Choroid plexus epithelial cell (primary cell): ENCODE results near the gene COPA.
"Not testable (repeated sequence)": the region's sequence is repeated elsewhere in the genome, so short reads cannot be mapped to it uniquely, and the experiment has no call there.

Experiments
- DNase-seq: peaks from one replicate; pipeline ENCODE4 v3.0.0-alpha.2; 2010; ENCODE audit warnings: low read depth
- H3K4me3 ChIP-seq: 2 replicates; pipeline ENCODE4 v1.5.1; 2011; ENCODE audit warnings: low read depth, mild to moderate bottlenecking, control low read depth, low read length, moderate library complexity
- TF ChIP-seq, protein P1 (sequence below): conservative IDR thresholded peaks from 2 replicates; pipeline ENCODE4 v1.5.1; 2011; ENCODE audit warnings: low read depth, mild to moderate bottlenecking, control low read depth, inconsistent platforms, low read length, moderate library complexity

The COPA gene

DNA sequence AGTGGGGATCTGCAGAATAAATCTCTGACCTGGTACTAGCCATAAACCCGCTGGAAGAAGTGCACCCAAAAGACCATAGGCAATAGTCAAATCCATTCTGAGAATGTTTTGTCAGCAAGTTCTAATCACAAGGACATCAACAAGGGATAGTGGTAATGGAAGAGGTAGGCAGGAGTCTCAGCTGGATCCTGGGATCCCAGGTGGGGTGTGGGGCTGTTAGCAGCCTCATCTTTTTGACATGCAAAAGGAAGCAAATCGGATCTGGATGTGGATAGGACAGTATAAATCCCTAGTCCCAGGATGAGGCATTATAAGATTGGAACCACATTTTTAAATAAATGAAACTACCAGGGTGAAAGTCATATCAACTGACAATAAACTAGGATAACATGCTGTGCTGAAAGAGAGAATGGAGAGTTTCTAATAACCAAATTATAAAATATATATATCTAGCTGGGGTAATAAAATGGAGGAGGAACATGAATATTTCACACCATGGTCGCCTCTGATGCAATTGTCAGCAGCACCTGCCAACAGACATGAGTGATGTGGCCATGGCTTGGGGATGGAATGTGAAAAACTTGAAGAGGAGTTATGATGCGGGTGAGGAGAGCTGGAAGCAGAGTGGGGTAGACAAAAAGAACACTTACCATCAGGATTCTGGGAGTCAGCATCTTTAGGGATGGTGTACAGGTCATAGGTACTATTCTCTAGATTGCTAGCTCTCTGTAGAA is 34.4 kb downstream of the COPA start:
- DNase-seq, result peak; percentile 52
- H3K4me3 ChIP-seq, result no peak overlapping the region
- TF ChIP-seq, protein P1, sequence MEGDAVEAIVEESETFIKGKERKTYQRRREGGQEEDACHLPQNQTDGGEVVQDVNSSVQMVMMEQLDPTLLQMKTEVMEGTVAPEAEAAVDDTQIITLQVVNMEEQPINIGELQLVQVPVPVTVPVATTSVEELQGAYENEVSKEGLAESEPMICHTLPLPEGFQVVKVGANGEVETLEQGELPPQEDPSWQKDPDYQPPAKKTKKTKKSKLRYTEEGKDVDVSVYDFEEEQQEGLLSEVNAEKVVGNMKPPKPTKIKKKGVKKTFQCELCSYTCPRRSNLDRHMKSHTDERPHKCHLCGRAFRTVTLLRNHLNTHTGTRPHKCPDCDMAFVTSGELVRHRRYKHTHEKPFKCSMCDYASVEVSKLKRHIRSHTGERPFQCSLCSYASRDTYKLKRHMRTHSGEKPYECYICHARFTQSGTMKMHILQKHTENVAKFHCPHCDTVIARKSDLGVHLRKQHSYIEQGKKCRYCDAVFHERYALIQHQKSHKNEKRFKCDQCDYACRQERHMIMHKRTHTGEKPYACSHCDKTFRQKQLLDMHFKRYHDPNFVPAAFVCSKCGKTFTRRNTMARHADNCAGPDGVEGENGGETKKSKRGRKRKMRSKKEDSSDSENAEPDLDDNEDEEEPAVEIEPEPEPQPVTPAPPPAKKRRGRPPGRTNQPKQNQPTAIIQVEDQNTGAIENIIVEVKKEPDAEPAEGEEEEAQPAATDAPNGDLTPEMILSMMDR, result no peak

DNA sequence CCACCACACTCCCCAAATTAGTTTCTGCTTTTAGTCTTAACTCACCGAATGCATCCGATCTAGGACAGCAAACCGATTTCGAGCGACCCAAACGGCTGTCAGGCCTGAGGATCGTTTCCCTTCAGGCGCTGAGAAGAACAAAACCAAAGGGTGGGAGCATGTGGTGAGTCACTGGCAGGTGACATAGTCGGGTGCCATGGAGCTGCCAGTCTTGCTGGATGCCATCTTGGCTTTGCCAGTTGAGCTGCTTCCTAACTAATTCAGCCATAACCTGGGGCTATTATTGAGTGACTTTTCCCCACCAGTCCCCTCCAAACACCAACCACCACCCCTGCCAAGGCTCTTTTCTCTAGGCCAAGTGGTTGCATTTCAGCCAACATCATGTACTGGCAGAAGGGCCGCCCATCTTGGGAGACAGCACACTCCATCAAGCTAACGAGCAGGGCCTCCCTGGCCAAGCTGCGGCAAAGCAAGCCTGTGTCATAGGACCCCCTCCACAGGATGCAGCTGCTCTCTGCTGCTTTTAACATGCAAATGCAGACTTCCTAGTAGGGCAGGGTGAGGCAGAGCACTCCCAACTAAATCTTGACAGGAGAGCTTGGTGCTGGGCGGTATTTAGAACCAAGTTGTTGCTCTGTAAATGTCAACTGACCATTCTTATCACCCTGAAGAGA is 35.8 kb downstream of the COPA start:
- TF ChIP-seq, protein P1, result no peak
- no peak overlapping the region for H3K4me3 ChIP-seq
- DNase-seq, result peak; percentile 69

DNA sequence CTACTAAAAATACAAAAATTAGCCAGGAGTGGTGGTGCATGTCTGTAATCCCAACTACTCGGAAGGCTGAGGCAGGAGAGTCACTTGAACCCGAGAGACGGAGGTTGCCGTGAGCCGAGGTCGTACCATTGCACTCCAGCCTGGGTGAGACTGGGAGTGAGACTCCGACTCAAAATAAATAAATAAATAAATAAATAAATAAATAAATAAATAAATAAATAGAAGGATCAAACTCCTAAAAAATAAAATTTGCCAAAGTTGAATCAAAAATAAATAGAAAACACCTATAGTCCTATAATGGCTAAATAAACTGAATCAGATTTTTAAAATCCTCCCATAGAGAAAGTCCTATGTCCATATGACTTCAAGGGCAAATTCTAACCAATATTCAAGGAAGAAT is 42.9 kb downstream of the COPA start:
- no peak overlapping the region for H3K4me3 ChIP-seq

DNA sequence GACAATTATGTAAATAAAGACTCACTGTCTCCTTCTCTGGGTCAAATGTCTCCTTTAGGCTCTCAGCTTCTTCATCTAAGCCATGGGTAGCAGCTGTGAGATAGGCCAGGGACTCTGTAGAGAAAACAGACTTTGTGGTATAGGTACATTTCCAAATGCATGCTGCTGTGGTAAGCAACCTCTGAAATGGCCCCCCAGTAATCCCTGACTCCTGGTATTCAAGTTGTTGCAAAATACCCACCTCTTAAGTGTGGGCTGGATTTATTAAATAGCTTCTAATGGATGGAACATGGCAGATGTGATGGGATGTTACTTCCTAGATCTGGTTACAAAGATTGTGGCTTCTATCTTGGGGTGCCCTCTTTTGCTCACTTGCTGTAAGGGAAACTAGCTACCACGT is 47.0 kb downstream of the COPA start:
- peak; percentile 18 for DNase-seq
- no peak overlapping the region for H3K4me3 ChIP-seq
- TF ChIP-seq, protein P1, result no peak

More for the DNA sequence above, 42.9 kb downstream of the COPA start:
- no peak for DNase-seq
- TF ChIP-seq, protein P1, result no peak

DNA sequence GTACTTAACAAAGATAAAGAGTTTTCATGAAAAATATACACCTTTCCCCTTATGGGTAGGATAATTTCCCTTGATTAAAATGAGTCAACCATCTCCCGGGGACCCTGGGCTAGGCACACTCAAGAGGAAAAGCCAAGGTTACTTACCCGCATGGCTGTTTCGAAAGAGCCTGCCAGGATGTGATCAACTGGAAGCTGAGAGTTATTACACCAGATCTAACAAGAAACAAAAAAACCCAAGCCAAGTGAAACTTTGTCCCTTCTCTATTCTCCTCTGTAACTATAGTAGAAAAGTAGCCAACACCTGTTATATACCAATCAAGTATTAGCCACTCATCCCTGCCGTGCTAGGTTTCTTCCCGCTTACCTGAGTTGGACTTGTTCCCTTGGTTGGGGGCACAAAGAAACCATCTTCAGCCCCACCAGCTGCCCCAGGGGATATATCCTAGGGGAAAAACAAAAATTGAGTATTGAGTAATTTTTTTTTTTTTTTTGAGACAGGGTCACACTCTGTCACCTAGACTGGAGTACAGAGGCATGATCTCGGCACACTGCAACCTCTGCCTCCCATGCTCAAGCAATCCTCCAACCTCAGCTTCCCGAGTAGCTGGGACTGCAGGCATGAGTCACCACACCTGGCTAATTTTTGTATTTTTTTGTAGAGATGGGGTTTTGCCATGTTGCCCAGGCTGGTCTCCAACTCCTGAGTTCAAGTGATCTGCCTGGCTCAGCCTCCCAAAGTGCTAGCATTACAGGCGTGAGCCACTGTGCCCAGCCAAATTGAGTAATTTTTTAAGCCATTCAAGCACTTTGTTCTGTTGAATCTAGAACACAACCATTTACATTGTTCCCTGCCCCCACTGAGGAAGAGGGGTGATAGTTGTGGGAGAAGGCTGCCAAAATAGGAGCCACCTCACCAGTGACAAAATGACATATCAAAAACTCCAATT is 49.8 kb downstream of the COPA start:
- TF ChIP-seq, protein P1, result no peak
- no peak overlapping the region for H3K4me3 ChIP-seq
- no peak for DNase-seq

DNA sequence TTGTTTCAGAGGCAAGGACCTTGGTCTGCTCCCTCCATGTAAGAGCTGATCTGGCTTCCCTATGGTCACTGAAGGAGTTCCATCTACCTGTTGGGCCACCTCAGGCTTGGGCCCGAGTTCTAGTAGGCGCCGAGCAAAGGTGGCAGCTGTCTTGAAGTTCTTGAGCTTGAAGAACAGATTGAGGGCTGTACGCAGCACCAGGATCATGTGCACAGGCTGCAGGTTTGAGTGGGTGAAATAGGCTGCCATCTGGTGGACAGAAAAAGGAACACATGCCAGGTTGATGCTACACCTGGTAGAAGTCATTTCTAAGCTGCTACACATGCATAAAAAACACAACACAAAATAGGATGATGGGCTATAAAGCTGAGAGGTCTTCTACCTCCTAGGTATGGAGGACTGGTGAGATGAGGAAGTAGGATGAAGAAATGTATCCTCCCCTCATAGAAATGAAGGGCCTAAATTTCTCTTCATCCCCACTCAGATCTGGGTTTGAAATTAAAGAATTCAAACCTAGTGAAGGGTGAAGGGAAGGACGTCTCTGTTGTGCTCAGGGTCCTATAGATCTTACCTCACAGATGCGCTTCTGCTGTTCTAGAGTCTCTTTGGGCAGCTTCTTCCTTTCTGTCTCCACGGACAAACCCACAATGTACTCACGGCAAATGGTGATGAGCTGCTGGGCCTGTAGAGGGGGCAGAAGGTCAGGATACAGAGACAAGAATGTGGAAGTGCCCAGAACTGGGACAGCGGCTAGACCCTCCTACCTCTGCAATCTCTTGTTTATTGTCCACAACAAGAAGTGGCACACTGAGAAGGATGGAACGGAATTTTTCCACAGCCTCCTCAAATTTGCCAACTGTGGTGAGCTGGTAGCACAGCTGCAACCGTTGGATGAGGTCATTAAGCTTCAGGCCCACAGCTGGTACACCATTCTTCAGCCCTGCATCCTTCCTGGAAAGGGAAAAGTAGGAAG is 51.5 kb downstream of the COPA start:
- TF ChIP-seq, protein P1, result peak; percentile 81
- no peak overlapping the region for H3K4me3 ChIP-seq
- peak; percentile 90 for DNase-seq

DNA sequence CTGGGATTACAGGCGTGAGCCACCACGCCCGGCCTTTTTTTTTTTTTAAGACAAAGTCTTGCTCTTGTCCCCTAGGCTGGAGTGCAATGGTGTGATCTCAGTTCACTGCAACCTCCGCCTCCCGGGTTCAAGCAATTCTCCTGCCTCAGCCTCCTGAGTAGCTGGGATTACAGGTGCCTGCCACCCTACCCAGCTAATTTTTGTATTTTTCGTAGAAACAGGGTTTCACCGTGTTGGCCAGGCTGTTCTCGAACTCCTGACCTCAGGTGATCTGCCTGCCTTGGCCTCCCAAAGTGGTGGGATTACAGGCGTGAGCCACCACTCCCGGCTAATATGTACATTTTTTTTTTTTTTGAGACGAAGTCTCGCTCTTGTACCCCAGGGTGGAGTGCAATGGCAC is 55.3 kb downstream of the COPA start:
- not testable (repeated sequence) for DNase-seq

More for the DNA sequence above, 55.3 kb downstream of the COPA start:
- not testable (repeated sequence) for H3K4me3 ChIP-seq
